GM13976 (cell line): ENCODE measurements around the gene MSI2.

Experiments
- DNase-seq: peaks from one replicate; pipeline ENCODE4 v3.0.0; 2012; ENCODE audit warnings: low spot score
- CTCF ChIP-seq: IDR thresholded peaks from 2 replicates; pipeline ENCODE4 v1.5.1; 2012; ENCODE audit warnings: borderline replicate concordance, mild to moderate bottlenecking; ENCODE audit not compliant: insufficient read depth; ENCODE audit errors: extremely low read depth, missing control alignments, control extremely low read depth
- in situ Hi-C: fragments of 300-500 bp; cut with MboI; formaldehyde crosslinking; loops from one replicate; pipeline ENCODE4 v1.12.0; 2022; ENCODE audit warnings: low sequenced_read_pairs, mixed read lengths, inconsistent platforms; ENCODE audit not compliant: unreplicated experiment

MSI2 gene

GRCh38 chr17:57415751-57416207 is 159.5 kb downstream of the MSI2 start:
- TF ChIP-seq CTCF = no peak
- no peak for DNase-seq
- in situ Hi-C loops = no loop called here

GRCh38 chr17:57416369-57416768 is 160.0 kb downstream of the MSI2 start:
- TF ChIP-seq CTCF = no peak
- DNase-seq = no peak
- in situ Hi-C loops = no loop called here

DNA sequence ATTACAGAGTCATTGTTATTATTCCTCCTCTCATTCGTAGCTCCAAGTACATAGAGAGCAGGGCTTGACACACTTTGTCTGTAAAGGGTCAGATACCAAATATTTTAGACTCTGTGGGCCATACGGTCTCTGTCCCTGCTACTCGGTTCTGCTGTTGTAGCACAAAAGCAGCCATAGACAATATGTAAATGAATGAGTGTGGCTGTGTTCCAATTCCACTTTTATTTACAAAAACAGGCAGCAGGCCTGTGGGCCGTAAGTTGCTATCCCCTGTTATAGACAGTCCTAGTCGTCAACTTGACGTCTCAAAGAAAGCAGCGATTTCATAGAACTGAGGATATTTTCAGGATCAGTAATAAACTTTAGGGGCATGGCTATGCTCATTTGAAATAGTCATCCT is 161.6 kb downstream of the MSI2 start:
- no peak for TF ChIP-seq CTCF
- in situ Hi-C loops = no loop called here
- DNase-seq = no peak

DNA sequence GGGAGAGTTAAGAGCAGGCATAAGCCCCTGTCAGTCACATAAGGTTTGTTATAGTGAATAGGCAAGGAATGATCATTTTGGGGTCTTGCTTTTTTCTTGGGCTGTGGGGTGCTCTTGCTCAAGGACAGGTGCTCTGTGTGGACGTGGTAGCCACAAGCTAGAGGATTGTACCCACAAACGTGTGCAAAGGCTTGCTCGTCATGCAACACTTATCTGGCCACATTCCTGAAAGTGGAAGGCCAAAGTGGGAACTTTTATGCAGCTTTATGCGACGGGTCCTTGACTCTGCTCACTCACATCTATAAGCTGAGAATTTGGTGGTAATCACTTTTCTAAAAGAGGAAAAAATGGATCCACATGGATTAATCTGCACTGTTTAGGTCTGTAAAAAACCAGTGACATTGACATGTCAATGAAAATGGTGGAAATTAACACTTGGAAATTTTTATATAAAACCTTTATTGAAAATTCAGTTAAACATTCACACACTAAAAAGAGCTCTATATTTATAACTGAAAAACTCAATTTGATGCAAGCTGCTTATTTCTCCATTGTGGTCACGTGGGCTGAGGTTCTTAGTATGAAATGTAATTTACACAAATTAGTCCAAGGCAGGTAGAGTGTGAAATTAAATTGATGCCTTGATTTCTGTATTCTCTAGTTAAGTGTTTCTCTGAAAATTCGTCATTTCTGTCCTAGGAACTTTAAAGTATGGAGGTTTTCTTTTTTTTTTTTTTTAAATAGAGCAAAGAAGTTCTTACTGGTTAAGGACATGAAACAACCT is 162.3 kb downstream of the MSI2 start:
- in situ Hi-C loops = no loop called here
- no peak for TF ChIP-seq CTCF
- DNase-seq = no peak

DNA sequence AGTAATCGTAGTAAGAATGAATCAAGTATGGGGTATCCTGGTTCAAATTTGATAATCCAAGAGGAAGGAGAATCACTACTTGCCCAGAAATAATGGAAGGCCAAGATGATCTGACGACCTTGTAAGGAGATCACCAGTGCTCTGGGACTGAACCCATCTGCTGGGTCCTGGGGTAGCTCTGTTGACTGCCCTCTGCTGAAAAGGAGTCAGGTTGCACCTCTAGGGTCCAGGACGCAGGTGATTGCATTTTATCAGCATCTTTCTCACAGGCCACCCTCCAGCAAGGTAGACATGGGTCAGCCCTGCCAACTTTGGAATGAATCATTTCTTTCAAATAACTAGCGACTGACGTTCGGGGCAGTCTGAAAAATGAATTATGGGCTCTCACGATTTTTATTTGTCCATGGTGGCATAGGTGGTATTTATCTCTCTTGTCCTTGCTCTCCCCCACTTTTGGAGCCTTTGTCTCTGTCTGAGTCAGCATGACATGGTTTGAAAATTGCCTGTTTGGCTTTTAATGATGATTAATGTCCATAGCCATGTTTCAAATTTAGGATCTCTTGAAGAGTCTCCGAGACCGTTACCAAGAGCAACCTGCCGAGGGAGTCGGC is 163.7 kb downstream of the MSI2 start:
- DNase-seq = no peak
- TF ChIP-seq CTCF = no peak

DNA sequence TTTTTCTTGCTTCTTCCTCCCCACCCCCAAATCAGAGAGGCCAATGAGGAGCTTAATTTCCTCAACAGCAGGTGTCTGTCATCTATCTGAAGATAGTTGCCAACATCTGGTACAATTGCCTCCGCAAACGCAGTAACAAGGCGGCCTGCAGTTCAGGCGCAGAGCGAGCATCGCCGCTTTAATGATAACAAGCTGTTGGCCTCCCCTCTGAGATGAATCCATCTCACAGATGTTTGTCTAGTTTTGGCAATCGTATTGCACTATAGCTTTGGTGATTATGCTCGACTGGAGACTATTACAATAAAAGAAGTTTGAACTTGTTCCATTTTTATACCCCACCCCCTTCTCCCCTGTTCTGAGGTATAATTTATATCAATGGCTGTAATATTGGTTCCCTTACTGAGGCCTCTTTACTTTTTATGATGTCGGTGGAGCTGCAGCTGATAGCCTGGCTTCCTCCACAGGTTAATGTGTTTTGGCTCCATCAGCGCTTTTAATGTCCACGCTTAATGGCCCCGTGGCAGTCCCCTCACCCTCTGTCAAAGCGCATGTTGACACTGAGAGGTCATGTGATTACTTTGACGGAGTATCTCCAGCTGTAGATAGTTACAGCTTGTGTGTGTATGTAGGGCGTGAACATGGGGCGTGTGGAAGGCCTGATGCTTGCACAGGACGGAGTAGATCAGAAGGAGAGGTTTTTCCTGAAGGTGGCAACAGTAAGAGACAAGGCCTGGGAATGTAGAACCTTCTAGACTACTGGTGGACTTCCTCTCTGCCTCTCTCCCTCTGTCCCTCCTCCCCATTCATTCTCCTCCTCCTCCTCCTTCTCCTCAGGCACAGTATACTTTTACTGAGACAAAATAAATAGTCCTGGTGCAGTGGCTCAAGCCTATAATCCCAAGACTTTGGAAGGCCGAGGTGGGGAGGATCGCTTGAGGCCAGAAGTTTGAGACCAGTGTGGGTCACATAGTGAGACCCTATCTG is 164.7 kb downstream of the MSI2 start:
- no peak for DNase-seq
- in situ Hi-C loops = no loop called here
- no peak for TF ChIP-seq CTCF

More for the DNA sequence above, 163.7 kb downstream of the MSI2 start:
- in situ Hi-C loops = no loop called here
